Measurements from ENCODE around the gene CASZ1.

GRCh38 chr1:10631121-10631810 is 165.2 kb downstream of the CASZ1 start:
- TF ChIP-seq CTCF (IDR thresholded peaks at IDR 0.05): no peak
- no peak for TF ChIP-seq POLR2AphosphoS5 (IDR thresholded peaks at IDR 0.05; ENCODE audit: low read depth, low read length)

Data from Panc1 (cell line).